Heart left ventricle (tissue), 16 donors: ENCODE measurements around the gene TBC1D19. TPM values are rescaled to one million over a fixed set of nuclear protein-coding genes. Genes with fewer than 3 reads are reported as not detected.
A peak's percentile ranks its signal among the peaks of the same experiment; 100 is the strongest.

Experiments
- ATAC-seq, 4 donors: fragments of 200-7000 bp; cut with Tn5 transposase; one replicate each; pipeline ENCODE4 v1.9.1; 2020 to 2022; ENCODE audit warnings: moderate library complexity in 4 of 4, mild to moderate bottlenecking in 3 of 4, moderate number of reproducible peaks in 1 of 4
- DNase-seq, 5 donors: peaks; one replicate each; pipeline ENCODE4 v3.0.0-alpha.2; 2020
- H3K27ac ChIP-seq, 12 donors: fragments of 200-600 bp; sonication (generic) in 4 of 12; one replicate each; pipeline versions ENCODE4 v1.5.0 to v1.8.0; 2016 to 2022; ENCODE audit warnings: mild to moderate bottlenecking in 2 of 12
- H3K27me3 ChIP-seq, 9 donors: fragments of 200-600 bp; sonication (generic) in 2 of 9; one replicate each; pipeline versions ENCODE4 v1.5.1 to v1.8.0; 2016 to 2022; ENCODE audit warnings: mild to moderate bottlenecking in 3 of 9
- H3K36me3 ChIP-seq, 9 donors: fragments of 200-600 bp; sonication (generic) in 2 of 9; one replicate each; pipeline versions ENCODE4 v1.5.0 to v1.8.0; 2018 to 2022; ENCODE audit warnings: mild to moderate bottlenecking in 2 of 9
- H3K4me1 ChIP-seq, 12 donors: fragments of 200-600 bp; sonication (generic) in 4 of 12; one replicate each; pipeline versions ENCODE4 v1.5.0 to v1.8.0; 2016 to 2022; ENCODE audit warnings: mild to moderate bottlenecking in 3 of 12
- H3K4me3 ChIP-seq, 12 donors: fragments of 200-600 bp; sonication (generic) in 4 of 12; one replicate each; pipeline versions ENCODE4 v1.5.0 to v1.8.0; 2017 to 2022; ENCODE audit warnings: mild to moderate bottlenecking in 9 of 12, moderate library complexity in 4 of 12
- H3K9me3 ChIP-seq, 12 donors: fragments of 200-600 bp; sonication (generic) in 4 of 12; one replicate each; pipeline versions ENCODE4 v1.5.0 to v1.8.0; 2016 to 2022; ENCODE audit warnings: mild to moderate bottlenecking in 1 of 12
- CTCF ChIP-seq, 12 donors: fragments of 200-600 bp; sonication (generic) in 4 of 12; IDR thresholded peaks; one replicate each; pipeline versions ENCODE4 v1.5.0 to v1.8.0; 2018 to 2022; ENCODE audit warnings: antibody characterized with exemption in 12 of 12, mild to moderate bottlenecking in 5 of 12
- POLR2A ChIP-seq, 2 donors: fragments of 450-650 bp; IDR thresholded peaks; one replicate each; pipeline ENCODE4 v1.6.1; 2017; ENCODE audit warnings: antibody characterized with exemption in 2 of 2, mild to moderate bottlenecking in 2 of 2, moderate library complexity in 2 of 2
- WGBS, 4 donors: extraction: QIAGEN DNeasy Blood & Tissue Kit in 2 of 4; methylation state at CpG; one replicate each; pipeline versions ENCODE4 v1.1.5 to v1.1.7; 2013 to 2018; 5-methylcytosine and 5-hydroxymethylcytosine counted together
- intact Hi-C, 10 donors: fragments of 100-400 bp; cut with DNase I; formaldehyde crosslinking; loops; one replicate each; pipeline versions ENCODE4 v1.11.1 to v1.14.2; 2022
- polyA plus RNA-seq, 2 donors: library from polyadenylated mRNA; stranded (reverse); fragments of 200-250 nt; gene quantifications; one replicate each; pipeline ENCODE4 v1.2.3, GENCODE V29; 2013
- total RNA-seq, 9 donors: library from RNA; depleted of rRNA in 2 of 9; stranded (reverse); fragments of >200 nt in 2 of 9; fragmentation: NEBNext Ultra II Directional in 3 of 9; extraction: Animal tissue kit (Norgen Biotek cat#: 25700) in 3 of 9; gene quantifications; one replicate each; pipeline versions ENCODE4 v1.1.0 to v1.2.4, GENCODE V29; 2016 to 2023
- donor health status: ischemic (EF 13 %, LVEDD 7.1; RV severe dilation, severe dysfunction).
- donor health status: healthy with polysubstance abuse.
- donor health status: DM: no; HTN: yes; CAD: no.
- donor health status: DM: no; HTN: no; CAD: no.
- donor health status: ischemic (EF 25% LVEDD 6.9; RV normal size, moderate dysfunction).
- donor health status: ischemic (EF 25% LVEDD 5.7; RV mildly dilated, moderate dysfunction).
- donor health status: healthy.
- donor health status: DM: yes; HTN: yes; CAD: no.
- donor health status: ischemic (EF 35%, LVEDD 5.7; RV mildly dilated, moderate dysfunction).
- donor health status: nonischemic (EF 11% LVEDD 7.7; RV severe dilation, severe dysfunction).
- donor health status: DM: yes; HTN: yes; CAD: no.
- donor health status: PGD.
- donor health status: ischemic (EF 29% LVEDD 5.4; RV normal size, mild dysfunction).
- donor health status: nonischemic (EF 23%, LVEDD 6.1; RV moderate dilation, normal function).

The TBC1D19 gene
- total and polyA plus RNA-seq, 11 donors = 1.7 to 10.9 (median 9.2) TPM

- 89 to 94% (median 92%) methylated on average over 2 of the region's 2 CpGs for WGBS, 4 donors
- intact Hi-C loops = no loop called here
- no peak overlapping the region for H3K27ac ChIP-seq
- no peak overlapping the region for H3K4me3 ChIP-seq
- TF ChIP-seq POLR2A (IDR thresholded peaks at IDR 0.05) = no peak
- TF ChIP-seq CTCF (IDR thresholded peaks at IDR 0.05) = no peak
- H3K27me3 ChIP-seq = no peaks in the 10 kb centered on the region
- peak in 2 of 4 donors; percentile 24 to 68 for ATAC-seq
- no peak for DNase-seq
- H3K4me1 ChIP-seq = peaks cover 0 to 7% (median 0%) of the 10 kb centered on the region in 12 donors
- no peaks in the 10 kb centered on the region for H3K9me3 ChIP-seq
- peaks cover 0 to 18% (median 6%) of the 10 kb centered on the region in 9 donors for H3K36me3 ChIP-seq
Measured at GRCh38 chr4:26766141-26766540, 182.3 kb downstream of the TBC1D19 start.

GRCh38 chr4:26772096-26772873 lies 188.4 kb downstream of the TBC1D19 start:
- H3K9me3 ChIP-seq = peaks cover 0 to 20% (median 12%) of the 10 kb centered on the region in 12 donors
- no peak overlapping the region for H3K27ac ChIP-seq
- TF ChIP-seq CTCF (IDR thresholded peaks at IDR 0.05) (no peak), POLR2A (IDR thresholded peaks at IDR 0.05) (no peak)
- H3K36me3 ChIP-seq = peaks cover 0 to 30% (median 9%) of the 10 kb centered on the region in 9 donors
- no peaks in the 10 kb centered on the region for H3K27me3 ChIP-seq
- no peak for ATAC-seq
- H3K4me3 ChIP-seq = no peak overlapping the region
- intact Hi-C loops = no loop called here
- 83 to 88% (median 84%) methylated on average over 5 of the region's 5 CpGs for WGBS, 4 donors
- H3K4me1 ChIP-seq = no peaks in the 10 kb centered on the region
- no peak for DNase-seq

GRCh38 chr4:26779224-26779623 lies 195.3 kb downstream of the TBC1D19 start:
- TF ChIP-seq CTCF (IDR thresholded peaks at IDR 0.05) (no peak), POLR2A (IDR thresholded peaks at IDR 0.05) (no peak)
- no peak for ATAC-seq
- peaks cover 0 to 1% (median 0%) of the 10 kb centered on the region in 9 donors for H3K36me3 ChIP-seq
- no peaks in the 10 kb centered on the region for H3K27me3 ChIP-seq
- H3K4me1 ChIP-seq = peaks cover 0 to 23% (median 5%) of the 10 kb centered on the region in 12 donors
- H3K27ac ChIP-seq = no peak overlapping the region
- DNase-seq = no peak
- intact Hi-C loops = no loop called here
- H3K4me3 ChIP-seq = no peak overlapping the region
- 79 to 87% (median 83%) methylated on average over 2 of the region's 2 CpGs for WGBS, 4 donors
- peaks cover 0 to 9% (median 3%) of the 10 kb centered on the region in 12 donors for H3K9me3 ChIP-seq

- peaks cover 0 to 23% (median 5%) of the 10 kb centered on the region in 12 donors for H3K4me1 ChIP-seq
- TF ChIP-seq POLR2A (IDR thresholded peaks at IDR 0.05) (no peak), CTCF (IDR thresholded peaks at IDR 0.05) (no peak)
- no peak overlapping the region for H3K4me3 ChIP-seq
- 47 to 67% (median 57%) methylated on average over 2 of the region's 2 CpGs for WGBS, 4 donors
- peak overlapping the region in 1 of 12 donors; percentile 40 for H3K27ac ChIP-seq
- peaks cover 0 to 4% (median 0%) of the 10 kb centered on the region in 12 donors for H3K9me3 ChIP-seq
- H3K36me3 ChIP-seq = no peaks in the 10 kb centered on the region
- ATAC-seq (peak; percentile 42 to 96 (median 85)), DNase-seq (peak in 2 of 5 donors; percentile 39 to 67)
- intact Hi-C loops = loop anchor here in 4 of 10 donors (10.0 kb wide), 3 partner anchors 215 to 235 kb away; no protein-coding TSS in a partner anchor
- no peaks in the 10 kb centered on the region for H3K27me3 ChIP-seq
Measured at GRCh38 chr4:26779674-26780073, 195.8 kb downstream of the TBC1D19 start.
